GM12801 (cell line): Measurements from ENCODE around the gene CTNNB1.

Experiments
- CTCF ChIP-seq: IDR thresholded peaks from one replicate; pipeline ENCODE4 v1.5.1; 2011; ENCODE audit warnings: control low read depth; ENCODE audit not compliant: insufficient read length; ENCODE audit errors: extremely low read depth

Gene CTNNB1

GRCh38 chr3:41277790-41278465 lies 78.6 kb downstream of the CTNNB1 start:
- TF ChIP-seq CTCF = no peak

- no peak for TF ChIP-seq CTCF
Observed at GRCh38 chr3:41286305-41286704, 87.0 kb downstream of the CTNNB1 start.

GRCh38 chr3:41288785-41289184 lies 89.5 kb downstream of the CTNNB1 start:
- TF ChIP-seq CTCF = no peak
